ENCODE measurements around the gene SPECC1L.
"Not testable (repeated sequence)": the region's sequence is repeated elsewhere in the genome, so short reads cannot be mapped to it uniquely, and the experiment has no call there.

Gene SPECC1L

DNA sequence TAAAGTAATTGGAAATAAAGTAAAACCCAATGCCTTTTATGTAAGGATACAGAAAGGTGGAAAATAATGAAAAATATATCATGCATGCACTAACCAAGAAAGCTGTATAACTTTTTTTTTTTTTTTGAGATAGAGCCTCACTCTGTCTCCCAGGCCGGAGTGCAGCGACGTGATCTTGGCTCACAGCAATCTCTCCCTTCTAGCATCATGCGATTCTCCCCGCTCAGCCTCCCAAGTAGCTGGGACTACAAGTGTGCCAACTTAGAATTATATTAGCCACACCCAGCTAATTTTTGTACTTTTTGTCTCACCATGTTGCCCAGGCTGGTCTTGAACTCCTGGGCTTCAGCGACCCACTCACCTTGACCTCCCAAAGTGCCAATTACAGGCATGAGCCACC lies 30.2 kb upstream of the SPECC1L start:
- H3K4me3 ChIP-seq (replicated peaks; ENCODE audit: low read depth, low read length): no peak overlapping the region
- DNase-seq (ENCODE audit: extremely low read depth, low read depth): no peak
- TF ChIP-seq, protein P1, sequence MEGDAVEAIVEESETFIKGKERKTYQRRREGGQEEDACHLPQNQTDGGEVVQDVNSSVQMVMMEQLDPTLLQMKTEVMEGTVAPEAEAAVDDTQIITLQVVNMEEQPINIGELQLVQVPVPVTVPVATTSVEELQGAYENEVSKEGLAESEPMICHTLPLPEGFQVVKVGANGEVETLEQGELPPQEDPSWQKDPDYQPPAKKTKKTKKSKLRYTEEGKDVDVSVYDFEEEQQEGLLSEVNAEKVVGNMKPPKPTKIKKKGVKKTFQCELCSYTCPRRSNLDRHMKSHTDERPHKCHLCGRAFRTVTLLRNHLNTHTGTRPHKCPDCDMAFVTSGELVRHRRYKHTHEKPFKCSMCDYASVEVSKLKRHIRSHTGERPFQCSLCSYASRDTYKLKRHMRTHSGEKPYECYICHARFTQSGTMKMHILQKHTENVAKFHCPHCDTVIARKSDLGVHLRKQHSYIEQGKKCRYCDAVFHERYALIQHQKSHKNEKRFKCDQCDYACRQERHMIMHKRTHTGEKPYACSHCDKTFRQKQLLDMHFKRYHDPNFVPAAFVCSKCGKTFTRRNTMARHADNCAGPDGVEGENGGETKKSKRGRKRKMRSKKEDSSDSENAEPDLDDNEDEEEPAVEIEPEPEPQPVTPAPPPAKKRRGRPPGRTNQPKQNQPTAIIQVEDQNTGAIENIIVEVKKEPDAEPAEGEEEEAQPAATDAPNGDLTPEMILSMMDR (IDR thresholded peaks at IDR 0.05; ENCODE audit: low read depth, low read length, missing control alignments): no peak

DNA sequence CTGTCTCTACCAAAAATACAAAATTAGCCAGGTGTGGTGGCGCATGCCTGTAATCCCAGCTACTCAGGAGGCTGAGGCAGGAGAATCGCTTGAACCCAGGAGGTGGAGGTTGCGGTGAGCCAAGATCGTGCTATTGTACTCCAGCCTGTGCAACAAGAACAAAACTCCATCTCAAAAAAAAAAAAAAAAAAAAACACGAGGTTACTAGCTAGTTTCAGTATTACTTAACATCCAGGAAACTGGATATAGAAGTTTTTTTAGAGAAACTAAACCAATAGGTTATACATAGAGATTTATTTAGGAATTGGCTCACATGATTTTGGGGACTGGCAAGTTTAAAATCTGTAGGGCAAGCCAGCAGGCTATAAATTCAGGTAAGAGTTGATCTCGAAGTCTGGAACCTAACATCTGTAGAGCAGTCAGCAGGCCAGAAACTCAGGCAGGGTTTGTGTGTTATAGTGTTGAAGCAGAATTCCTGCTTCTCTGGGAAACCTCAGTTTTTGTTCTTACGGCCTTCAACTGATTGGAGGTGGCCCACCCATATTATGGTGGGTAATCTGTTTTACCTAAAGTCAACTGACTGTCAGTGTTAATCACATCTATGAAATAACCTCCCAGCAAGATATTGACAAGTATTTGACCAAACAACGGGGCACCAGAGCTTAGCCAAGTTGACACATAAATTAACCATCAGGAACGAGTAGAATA lies 29.5 kb upstream of the SPECC1L start:
- H3K4me3 ChIP-seq (replicated peaks; ENCODE audit: low read depth, low read length); DNase-seq (ENCODE audit: extremely low read depth, low read depth): not testable (repeated sequence)

DNA sequence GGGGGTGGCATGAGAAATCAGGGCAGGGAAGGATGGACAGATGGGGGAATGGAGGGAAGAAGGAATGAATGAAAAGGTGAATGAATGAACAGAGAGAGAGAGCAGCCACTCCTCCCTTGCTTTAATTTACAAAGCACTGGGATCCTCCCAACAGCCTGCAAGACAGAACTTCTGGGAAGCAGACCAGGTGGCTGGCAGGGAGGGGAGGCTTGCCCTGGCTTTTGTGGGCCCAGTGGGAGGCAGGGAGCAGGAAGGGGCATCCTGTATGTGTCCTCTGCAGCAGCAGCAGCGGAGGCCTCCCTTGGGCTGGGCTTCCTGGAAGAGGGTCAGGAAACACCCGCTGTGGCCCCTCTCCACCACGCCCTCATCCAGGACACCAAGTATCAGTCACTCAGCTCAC lies 27.2 kb upstream of the SPECC1L start:
- H3K4me3 ChIP-seq (replicated peaks; ENCODE audit: low read depth, low read length): not testable (repeated sequence)

DNA sequence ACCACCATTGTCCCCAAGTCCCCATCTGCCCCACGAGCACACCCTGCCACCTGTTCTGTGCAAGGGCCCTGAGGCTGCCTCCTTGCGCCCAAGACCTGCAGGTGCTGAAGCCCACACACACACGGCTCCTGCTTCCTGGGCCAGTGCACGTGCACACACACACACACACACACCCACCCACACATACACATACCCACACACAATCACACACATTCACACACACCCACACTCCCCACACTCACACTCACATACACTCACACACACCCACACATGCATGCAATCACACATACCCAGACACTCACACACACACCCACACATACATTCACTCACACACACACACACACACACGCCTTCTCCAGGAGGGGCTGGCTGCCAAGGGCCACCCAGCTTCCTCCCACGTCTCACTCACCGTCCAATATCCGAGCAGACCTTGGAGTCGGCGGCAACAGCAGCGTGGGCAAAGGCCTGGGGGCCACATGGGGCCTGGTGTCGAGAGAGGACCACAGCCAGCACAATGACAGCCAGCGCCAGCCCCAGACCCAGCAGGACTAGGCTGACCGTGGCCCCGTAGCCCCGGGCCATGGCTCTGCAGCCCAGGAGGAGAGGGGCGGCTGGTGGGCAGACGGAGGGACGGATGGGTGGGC lies 26.4 kb upstream of the SPECC1L start:
- DNase-seq (ENCODE audit: extremely low read depth, low read depth): no peak
- H3K4me3 ChIP-seq (replicated peaks; ENCODE audit: low read depth, low read length): no peak overlapping the region
- TF ChIP-seq, protein P1 (IDR thresholded peaks at IDR 0.05; ENCODE audit: low read depth, low read length, missing control alignments): no peak

More for the DNA sequence above, 27.2 kb upstream of the SPECC1L start:
- DNase-seq (ENCODE audit: extremely low read depth, low read depth): not testable (repeated sequence)

DNA sequence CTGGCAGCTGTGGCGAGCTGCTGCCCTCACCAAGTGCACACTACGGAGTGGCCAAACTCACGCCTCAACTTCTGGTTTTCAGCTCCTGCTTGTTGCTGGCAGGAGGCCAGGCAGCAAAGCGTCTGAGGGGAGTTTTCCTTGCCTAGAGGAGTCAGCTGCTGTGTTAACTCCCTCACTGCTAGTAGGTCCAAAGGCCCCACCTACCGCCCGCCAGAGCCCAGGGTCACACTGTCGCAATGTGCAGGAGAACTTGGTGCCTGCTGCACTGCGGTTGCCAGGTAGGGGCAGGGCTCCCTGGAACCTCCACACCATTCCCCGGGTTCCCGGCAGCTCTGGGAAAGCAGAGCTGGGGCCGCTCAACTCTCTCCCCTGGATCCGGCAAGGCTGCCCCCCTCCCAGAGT lies 25.6 kb upstream of the SPECC1L start, which contains the start of gene GGT5:
Gene GGT5, minus strand, starts transcription at position 53 of the 402 bp plus-strand sequence. CDS start 357 bp downstream, outside the sequence.
- H3K4me3 ChIP-seq (replicated peaks; ENCODE audit: low read depth, low read length); DNase-seq (ENCODE audit: extremely low read depth, low read depth): not testable (repeated sequence)

DNA sequence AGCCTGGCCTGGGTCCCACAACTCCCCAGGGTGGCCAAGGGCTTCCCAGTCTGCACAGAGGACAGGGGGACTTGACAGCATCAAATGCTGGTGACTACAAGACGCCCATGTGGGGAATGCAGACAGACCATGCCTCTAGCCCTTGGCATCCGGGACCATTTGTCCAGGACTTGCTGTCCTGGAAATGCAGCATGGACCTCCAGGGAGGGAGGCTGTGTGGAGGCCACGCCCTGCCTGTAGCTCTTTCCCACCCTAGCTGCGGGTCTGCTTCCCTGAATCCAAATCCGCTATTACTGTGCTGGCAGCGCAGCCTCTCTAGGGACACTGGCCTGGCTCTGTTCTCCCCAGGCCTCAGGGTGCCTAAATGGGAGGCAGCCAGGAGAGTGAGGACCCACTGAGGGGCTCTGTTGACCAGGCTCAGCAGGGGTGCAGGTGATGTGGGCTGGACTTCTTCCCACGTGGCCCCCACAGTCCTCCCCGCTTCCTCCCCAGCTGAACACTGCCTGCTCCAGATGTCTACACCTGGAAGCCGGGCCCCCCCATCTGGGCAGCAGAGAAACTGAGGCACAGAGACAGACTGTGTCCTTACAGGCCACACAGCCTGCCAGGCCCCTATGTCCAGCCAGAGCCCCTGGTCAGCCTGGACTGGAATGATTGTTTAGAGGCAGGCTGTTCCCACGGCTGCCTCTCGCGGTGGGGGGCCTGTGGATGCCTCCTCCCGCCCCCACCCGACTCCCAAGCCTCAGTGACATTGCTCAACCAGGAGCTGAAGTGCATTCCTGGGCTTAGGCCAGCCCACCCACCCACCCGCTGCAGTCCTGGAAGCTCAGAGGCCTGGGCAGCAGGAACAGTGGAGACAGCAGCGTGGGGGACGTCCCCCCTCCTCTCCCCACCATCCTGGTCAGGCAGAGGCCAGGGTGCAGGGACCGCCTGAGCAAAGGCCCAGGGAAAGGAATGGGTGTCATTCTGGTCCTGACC lies 24.8 kb upstream of the SPECC1L start:
- not testable (repeated sequence) for DNase-seq (ENCODE audit: extremely low read depth, low read depth); H3K4me3 ChIP-seq (replicated peaks; ENCODE audit: low read depth, low read length)

DNA sequence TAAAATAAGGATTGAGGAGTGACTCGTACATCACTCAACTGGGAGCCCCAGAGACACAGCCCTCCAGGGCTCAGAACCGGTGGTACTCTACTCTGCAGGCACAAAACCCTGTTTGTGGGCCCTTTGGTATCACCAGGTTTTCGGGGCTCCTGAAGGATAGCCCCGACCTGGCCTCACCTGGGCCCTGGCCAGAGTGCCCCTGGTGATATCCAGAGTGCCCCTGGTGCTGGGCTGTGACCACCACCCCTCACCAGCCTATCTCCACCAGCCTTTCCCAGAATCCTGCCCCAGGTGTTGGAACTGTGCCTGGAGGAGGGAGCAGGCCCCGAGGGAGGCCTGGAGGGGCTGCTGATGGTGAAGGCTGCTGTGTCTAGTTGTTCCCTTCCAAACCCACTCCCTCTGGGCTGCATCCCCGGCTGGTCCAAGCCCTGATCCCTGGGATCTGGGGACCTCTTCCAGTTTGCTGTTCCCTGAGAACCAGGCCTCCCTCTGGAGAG lies 23.6 kb upstream of the SPECC1L start:
- TF ChIP-seq, protein P1 (IDR thresholded peaks at IDR 0.05; ENCODE audit: low read depth, low read length, missing control alignments): no peak
- no peak for DNase-seq (ENCODE audit: extremely low read depth, low read depth)
- H3K4me3 ChIP-seq (replicated peaks; ENCODE audit: low read depth, low read length): no peak overlapping the region

DNA sequence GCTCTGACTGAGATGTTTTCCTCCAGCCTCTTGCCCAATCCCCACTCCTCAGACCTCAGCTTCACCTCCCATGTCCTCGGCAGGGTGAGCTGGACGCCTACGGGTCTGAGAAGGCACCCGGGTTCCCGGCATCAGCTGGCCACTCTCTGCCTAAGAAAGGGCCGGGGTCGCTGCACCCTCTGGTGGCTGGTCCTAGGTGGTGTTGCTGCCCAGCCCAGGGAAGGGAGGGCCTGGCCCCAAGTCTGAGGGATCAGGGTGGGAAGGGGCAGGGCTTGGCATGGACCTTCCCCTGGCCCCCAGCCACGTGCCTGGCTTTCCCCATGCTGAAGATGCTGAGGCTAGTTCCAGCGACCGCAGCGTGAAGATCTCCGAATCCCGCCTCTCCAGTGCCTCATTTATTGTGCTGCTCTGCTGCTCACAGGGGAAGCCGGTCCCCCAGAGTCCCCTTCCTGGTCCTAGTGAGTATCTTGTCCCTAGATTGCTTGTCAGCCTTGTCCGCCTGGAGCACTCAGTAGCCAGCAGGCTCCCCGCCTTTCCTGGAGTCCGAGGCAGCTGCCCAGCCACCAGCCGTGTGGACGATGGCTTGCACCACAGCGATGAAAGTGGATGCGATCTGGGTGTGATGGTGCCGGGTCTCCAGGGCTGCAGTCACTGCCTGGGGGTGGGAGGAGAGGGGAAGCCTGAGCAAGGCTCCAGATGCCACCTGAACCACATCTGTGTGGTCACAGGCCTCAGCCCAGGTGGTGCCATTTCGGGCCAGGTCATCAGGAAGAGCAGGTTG lies 22.9 kb upstream of the SPECC1L start:
- no peak for DNase-seq (ENCODE audit: extremely low read depth, low read depth)
- TF ChIP-seq, protein P1 (IDR thresholded peaks at IDR 0.05; ENCODE audit: low read depth, low read length, missing control alignments): peak; percentile 85
- no peak overlapping the region for H3K4me3 ChIP-seq (replicated peaks; ENCODE audit: low read depth, low read length)

DNA sequence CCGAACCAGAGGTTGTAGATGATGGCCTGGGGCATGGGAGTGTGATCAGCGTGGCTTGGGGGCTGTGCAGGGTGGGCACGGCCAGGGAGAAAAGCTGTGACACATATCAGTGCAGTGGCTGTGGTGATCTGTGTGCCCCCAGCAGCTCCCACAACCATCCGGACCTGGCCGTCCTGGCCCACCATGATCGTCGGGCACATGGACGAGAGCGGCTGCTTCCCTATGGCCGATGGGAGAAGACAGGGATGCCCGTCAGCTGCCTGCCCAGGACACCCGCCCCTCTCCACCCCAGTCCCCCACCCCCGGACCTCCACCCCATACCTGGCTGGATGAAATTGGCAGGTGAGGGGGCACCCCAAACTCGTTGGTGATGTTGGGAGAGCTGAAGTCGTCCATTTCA lies 22.0 kb upstream of the SPECC1L start:
- not testable (repeated sequence) for H3K4me3 ChIP-seq (replicated peaks; ENCODE audit: low read depth, low read length); DNase-seq (ENCODE audit: extremely low read depth, low read depth)

DNA sequence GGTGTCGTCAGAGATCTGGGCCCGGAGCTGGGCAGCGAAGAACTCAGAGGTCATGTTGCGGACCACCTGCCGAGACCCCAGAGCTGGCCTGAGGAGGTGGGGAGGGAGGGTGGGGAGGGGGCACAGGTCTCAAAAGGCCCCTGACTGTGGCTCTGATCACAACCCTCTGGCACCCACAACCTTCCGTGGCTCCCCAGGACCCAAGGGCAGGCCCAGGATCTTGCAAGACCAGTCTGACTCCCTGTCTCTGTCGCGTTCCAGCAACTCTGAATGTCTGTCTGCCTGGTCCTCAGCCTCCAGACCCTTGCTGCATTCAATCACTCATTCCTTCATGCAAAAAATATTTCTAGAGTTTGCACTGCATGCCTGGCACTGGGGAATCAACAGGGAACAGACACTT lies 21.2 kb upstream of the SPECC1L start:
- DNase-seq (ENCODE audit: extremely low read depth, low read depth); H3K4me3 ChIP-seq (replicated peaks; ENCODE audit: low read depth, low read length): not testable (repeated sequence)

DNA sequence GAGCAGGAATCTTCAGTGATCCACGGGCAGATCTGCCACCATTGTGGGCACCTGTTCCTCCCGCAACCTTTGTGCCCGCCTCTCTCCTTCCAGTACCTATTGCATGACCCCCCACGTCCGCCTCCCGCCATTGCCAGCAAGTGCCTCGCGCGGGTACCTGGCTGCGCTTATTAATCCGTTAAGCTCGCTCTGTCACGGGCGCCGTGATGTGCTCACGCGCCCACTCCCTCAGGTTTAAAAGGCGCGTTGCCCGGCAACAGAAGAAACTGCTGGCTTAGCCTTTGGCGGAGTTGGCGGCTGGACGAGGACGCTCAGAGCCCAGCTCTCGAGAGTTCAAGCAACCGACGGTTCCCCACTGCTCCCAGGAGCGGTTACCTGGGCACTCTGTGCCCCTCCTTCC lies 19.3 kb upstream of the SPECC1L start:
- H3K4me3 ChIP-seq (replicated peaks; ENCODE audit: low read depth, low read length); DNase-seq (ENCODE audit: extremely low read depth, low read depth): not testable (repeated sequence)

DNA sequence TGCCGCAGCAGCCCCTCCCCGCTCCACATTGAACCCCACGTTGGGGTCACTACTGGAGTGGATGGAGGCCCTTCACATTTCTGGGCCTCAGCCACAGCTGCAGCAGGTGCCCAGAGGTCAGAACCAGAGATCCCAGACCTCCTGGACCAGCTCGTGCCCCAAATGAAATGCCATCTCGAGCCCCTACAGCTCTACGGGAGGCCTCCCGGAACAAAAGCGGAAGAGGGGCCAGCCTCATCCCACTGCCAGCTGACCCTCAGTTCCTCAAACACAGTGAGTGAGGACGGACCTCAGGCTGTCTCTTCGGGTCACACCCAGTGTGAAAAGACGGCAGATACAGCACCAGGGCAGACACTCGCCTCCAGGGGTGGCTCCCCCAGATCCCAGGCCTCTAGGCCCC lies 17.5 kb upstream of the SPECC1L start:
- not testable (repeated sequence) for DNase-seq (ENCODE audit: extremely low read depth, low read depth)

More for the DNA sequence above, 17.5 kb upstream of the SPECC1L start:
- not testable (repeated sequence) for H3K4me3 ChIP-seq (replicated peaks; ENCODE audit: low read depth, low read length)

Measured in HFF-Myc (cell line).